Activated T-helper 2 cell treated with anti-CD3 and anti-CD28 coated beads, Interferon-gamma antibody, Interleukin-2, Interleukin-4, amounts not matched to agents 10 μg/mL and 5 μg/mL and 100 μg/mL, durations not matched to agents 14 hours and 24 hours and 36 hours (primary cell): ENCODE measurements around the gene SLC25A47. TPM values are rescaled to one million over a fixed set of nuclear protein-coding genes. Genes with fewer than 3 reads are reported as not detected.
A peak's percentile ranks its signal among the peaks of the same experiment; 100 is the strongest.
"Not testable (repeated sequence)": the region's sequence is repeated elsewhere in the genome, so short reads cannot be mapped to it uniquely, and the experiment has no call there.

ENCODE experiments used
- DNase-seq: peaks from one replicate; pipeline ENCODE4 v3.0.0; 2021; ENCODE audit warnings: low spot score
- H3K27ac Mint-ChIP-seq: one replicate; pipeline ENCODE4 v1.8.0; 2021; ENCODE audit warnings: mixed read lengths
- H3K27me3 Mint-ChIP-seq: one replicate; pipeline ENCODE4 v1.8.0; 2021; ENCODE audit warnings: low read depth, mixed read lengths
- H3K36me3 Mint-ChIP-seq: one replicate; pipeline ENCODE4 v1.8.0; 2021; ENCODE audit warnings: low read depth, mixed read lengths
- H3K4me1 Mint-ChIP-seq: one replicate; pipeline ENCODE4 v1.8.0; 2021; ENCODE audit warnings: low read depth, mixed read lengths
- H3K4me3 Mint-ChIP-seq: one replicate; pipeline ENCODE4 v1.8.0; 2021; ENCODE audit warnings: low read depth, mild to moderate bottlenecking, moderate library complexity, mixed read lengths
- H3K9me3 Mint-ChIP-seq: one replicate; pipeline ENCODE4 v1.8.0; 2021; ENCODE audit warnings: mixed read lengths
- intact Hi-C: fragments of 100-400 bp; cut with micrococcal nuclease; formaldehyde crosslinking; loops from one replicate; pipeline ENCODE4 v1.15.1; 2023
- total RNA-seq: library from RNA; stranded (reverse); gene quantifications from 2 replicates; pipeline ENCODE4 v1.2.3, GENCODE V29; 2022

SLC25A47 gene
- total RNA-seq, 1 donor from 2014 or later = not detected

GRCh38 chr14:100285021-100285912 lies 37.9 kb upstream of the SLC25A47 start:
- no peak overlapping the region for H3K4me3 Mint-ChIP-seq

DNA sequence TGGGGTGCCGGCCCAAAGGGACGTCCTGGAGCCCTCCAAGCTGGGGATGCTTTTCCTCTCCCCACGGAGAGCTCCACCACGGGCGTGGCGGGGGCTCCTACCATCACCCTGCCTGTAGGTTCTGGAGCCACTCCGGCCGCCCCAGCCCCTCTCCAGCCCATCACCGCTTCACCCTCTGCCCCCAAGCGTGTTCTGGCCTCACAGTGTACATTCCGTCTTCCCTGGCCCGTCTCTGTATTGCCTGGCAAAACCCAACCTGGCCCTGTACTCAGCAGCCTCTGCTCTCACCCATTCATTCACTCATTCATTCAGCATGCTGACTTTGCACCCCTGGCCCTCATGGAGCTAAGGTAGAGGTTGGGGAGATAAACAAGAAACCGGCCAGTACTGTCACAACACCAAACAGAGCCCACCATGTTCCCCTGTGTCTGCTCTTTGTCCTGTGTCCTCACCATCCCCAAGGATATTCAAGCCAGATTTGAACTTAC lies 37.2 kb upstream of the SLC25A47 start:
- peaks cover 8% of the 10 kb centered on the region for H3K4me1 Mint-ChIP-seq
- intact Hi-C loops = loop anchor here (1.0 kb wide), 2 partner anchors 20 to 90 kb away; partner anchors contain the start of genes SLC25A29 and WDR25
- peak overlapping the region; percentile 81 for H3K27ac Mint-ChIP-seq
- peaks cover 10% of the 10 kb centered on the region for H3K36me3 Mint-ChIP-seq
- no peak for DNase-seq
- peak overlapping the region; percentile 80 for H3K4me3 Mint-ChIP-seq
- no peaks in the 10 kb centered on the region for H3K9me3 Mint-ChIP-seq
- H3K27me3 Mint-ChIP-seq = no peaks in the 10 kb centered on the region

More at GRCh38 chr14:100285021-100285912, 37.9 kb upstream of the SLC25A47 start:
- Mint-ChIP-seq H3K36me3 (peaks cover 14% of the 10 kb centered on the region), H3K27me3 (no peaks in the 10 kb centered on the region), H3K4me1 (peaks cover 8% of the 10 kb centered on the region), H3K27ac (no peak overlapping the region), H3K9me3 (no peaks in the 10 kb centered on the region)
- peak; percentile 72 for DNase-seq
- intact Hi-C loops = loop anchor here (1.0 kb wide), 2 partner anchors 21 to 91 kb away; partner anchors contain the start of genes SLC25A29 and WDR25

- intact Hi-C loops = no loop called here
- no peak overlapping the region for H3K27ac Mint-ChIP-seq
Measured at GRCh38 chr14:100286484-100287191, 36.5 kb upstream of the SLC25A47 start.

GRCh38 chr14:100287202-100287997 lies 35.7 kb upstream of the SLC25A47 start:
- intact Hi-C loops = no loop called here
- Mint-ChIP-seq H3K9me3 (no peaks in the 10 kb centered on the region), H3K27me3 (no peaks in the 10 kb centered on the region), H3K4me3 (no peak overlapping the region), H3K4me1 (peaks cover 8% of the 10 kb centered on the region), H3K36me3 (no peaks in the 10 kb centered on the region), H3K27ac (no peak overlapping the region)
- no peak for DNase-seq

More at GRCh38 chr14:100286484-100287191, 36.5 kb upstream of the SLC25A47 start:
- H3K27me3 Mint-ChIP-seq = no peaks in the 10 kb centered on the region
- DNase-seq = no peak
- no peaks in the 10 kb centered on the region for H3K9me3 Mint-ChIP-seq
- H3K4me1 Mint-ChIP-seq = peaks cover 8% of the 10 kb centered on the region
- peaks cover 7% of the 10 kb centered on the region for H3K36me3 Mint-ChIP-seq
- peak overlapping the region; percentile 39 for H3K4me3 Mint-ChIP-seq

- intact Hi-C loops, H3K9me3 Mint-ChIP-seq, H3K36me3 Mint-ChIP-seq, H3K4me3 Mint-ChIP-seq, H3K27me3 Mint-ChIP-seq, H3K27ac Mint-ChIP-seq, DNase-seq, H3K4me1 Mint-ChIP-seq: not testable (repeated sequence)
Measured at GRCh38 chr14:100287998-100288295, 35.2 kb upstream of the SLC25A47 start.

GRCh38 chr14:100288382-100289185 lies 34.6 kb upstream of the SLC25A47 start:
- no peak for DNase-seq
- no peaks in the 10 kb centered on the region for H3K36me3 Mint-ChIP-seq
- intact Hi-C loops = no loop called here
- no peaks in the 10 kb centered on the region for H3K9me3 Mint-ChIP-seq
- H3K4me1 Mint-ChIP-seq = peaks cover 8% of the 10 kb centered on the region
- no peak overlapping the region for H3K4me3 Mint-ChIP-seq
- H3K27ac Mint-ChIP-seq = no peak overlapping the region
- no peaks in the 10 kb centered on the region for H3K27me3 Mint-ChIP-seq

DNA sequence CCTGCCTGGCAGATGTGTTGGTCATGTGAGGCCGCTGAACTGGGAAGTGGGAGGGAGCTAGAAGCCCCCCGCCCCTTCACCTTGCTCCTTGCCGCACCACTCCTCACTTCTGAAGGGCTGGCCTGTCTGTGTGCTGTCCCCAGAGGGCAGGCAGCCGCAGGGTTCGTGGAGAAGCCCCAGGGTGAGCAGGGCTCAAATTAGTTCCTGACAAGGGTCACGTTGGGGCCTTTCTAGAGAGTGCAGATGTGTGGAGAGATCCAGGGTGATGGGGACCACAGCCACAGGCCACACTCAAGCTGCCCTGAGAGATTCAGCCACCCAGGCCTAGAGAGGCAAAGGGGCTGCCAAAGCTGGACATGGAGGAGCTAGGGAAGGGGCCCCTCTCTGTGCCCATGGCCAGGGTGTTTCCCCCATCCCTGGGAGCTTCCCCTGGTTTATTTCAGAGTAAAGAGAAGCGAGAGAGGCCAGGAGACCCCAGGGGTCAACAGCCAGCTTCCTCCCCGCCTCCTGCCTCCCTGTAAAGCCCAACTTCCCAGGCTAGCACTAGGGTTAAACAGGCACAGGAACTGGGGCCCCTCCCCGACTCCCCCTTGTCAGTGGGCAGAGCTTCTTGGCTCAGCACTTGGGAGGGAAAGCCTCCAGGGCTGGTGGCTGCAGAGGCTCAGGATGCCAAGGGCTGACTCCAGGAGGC lies 33.1 kb upstream of the SLC25A47 start:
- H3K36me3 Mint-ChIP-seq = no peaks in the 10 kb centered on the region
- H3K27ac Mint-ChIP-seq = no peak overlapping the region

GRCh38 chr14:100290607-100291304 lies 32.4 kb upstream of the SLC25A47 start:
- peaks cover 4% of the 10 kb centered on the region for H3K4me1 Mint-ChIP-seq
- DNase-seq = no peak
- H3K9me3 Mint-ChIP-seq = no peaks in the 10 kb centered on the region
- intact Hi-C loops = no loop called here
- no peaks in the 10 kb centered on the region for H3K27me3 Mint-ChIP-seq
- H3K36me3 Mint-ChIP-seq = no peaks in the 10 kb centered on the region
- H3K4me3 Mint-ChIP-seq = no peak overlapping the region
- no peak overlapping the region for H3K27ac Mint-ChIP-seq

More for the DNA sequence above, 33.1 kb upstream of the SLC25A47 start:
- Mint-ChIP-seq H3K4me1 (peaks cover 4% of the 10 kb centered on the region), H3K9me3 (no peaks in the 10 kb centered on the region), H3K4me3 (no peak overlapping the region), H3K27me3 (no peaks in the 10 kb centered on the region)
- DNase-seq = no peak
- intact Hi-C loops = no loop called here

DNA sequence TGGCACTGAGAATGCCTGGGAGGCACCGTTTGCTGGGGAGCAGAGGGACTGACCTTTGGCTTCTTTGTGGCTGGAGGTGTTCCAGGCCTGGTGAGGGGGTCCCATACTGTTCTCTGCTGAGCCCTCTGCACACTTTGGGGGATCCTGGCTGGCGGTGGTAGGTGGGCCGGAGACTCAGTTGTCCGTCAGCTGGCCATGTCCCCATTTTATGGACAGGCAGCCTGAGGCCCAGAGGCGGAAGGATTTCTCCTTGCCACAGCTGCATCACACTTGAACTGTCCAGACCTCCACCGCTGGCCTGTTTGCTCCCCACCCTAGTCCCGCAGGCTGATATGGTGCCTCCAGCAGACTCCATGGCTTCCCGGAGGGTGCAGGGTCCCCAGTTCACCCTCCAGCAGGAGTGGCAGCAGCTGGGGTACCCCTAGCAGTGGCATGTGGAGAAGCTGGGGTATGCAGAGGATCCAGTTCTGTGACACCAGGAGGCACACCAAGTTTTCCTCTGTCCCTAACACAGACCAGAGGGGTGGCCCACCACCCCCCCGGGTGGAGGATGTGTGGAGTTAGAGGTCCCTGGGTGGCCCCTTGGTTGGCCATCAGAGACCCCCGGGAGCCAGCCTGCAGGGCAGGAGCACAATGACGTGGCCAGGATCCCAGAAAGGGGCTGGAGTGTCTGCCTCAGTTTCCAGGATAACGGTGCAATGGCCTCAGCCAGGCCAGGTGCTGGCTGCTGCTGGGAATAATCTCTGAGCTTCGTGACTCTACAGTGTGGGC lies 31.6 kb upstream of the SLC25A47 start:
- no peaks in the 10 kb centered on the region for H3K9me3 Mint-ChIP-seq
- no peaks in the 10 kb centered on the region for H3K27me3 Mint-ChIP-seq
- H3K27ac Mint-ChIP-seq = no peak overlapping the region
- intact Hi-C loops = no loop called here
- no peak for DNase-seq
- no peak overlapping the region for H3K4me3 Mint-ChIP-seq
- no peaks in the 10 kb centered on the region for H3K4me1 Mint-ChIP-seq
- no peaks in the 10 kb centered on the region for H3K36me3 Mint-ChIP-seq

- no peak overlapping the region for H3K4me3 Mint-ChIP-seq
- H3K4me1 Mint-ChIP-seq = no peaks in the 10 kb centered on the region
- no peaks in the 10 kb centered on the region for H3K9me3 Mint-ChIP-seq
- no peaks in the 10 kb centered on the region for H3K36me3 Mint-ChIP-seq
- intact Hi-C loops = no loop called here
- H3K27ac Mint-ChIP-seq = no peak overlapping the region
- DNase-seq = no peak
- no peaks in the 10 kb centered on the region for H3K27me3 Mint-ChIP-seq
Measured at GRCh38 chr14:100292301-100292775, 30.8 kb upstream of the SLC25A47 start.
